ENCODE data around the gene ZNF217.
"Not testable (repeated sequence)": the region's sequence is repeated elsewhere in the genome, so short reads cannot be mapped to it uniquely, and the experiment has no call there.

Gene ZNF217

DNA sequence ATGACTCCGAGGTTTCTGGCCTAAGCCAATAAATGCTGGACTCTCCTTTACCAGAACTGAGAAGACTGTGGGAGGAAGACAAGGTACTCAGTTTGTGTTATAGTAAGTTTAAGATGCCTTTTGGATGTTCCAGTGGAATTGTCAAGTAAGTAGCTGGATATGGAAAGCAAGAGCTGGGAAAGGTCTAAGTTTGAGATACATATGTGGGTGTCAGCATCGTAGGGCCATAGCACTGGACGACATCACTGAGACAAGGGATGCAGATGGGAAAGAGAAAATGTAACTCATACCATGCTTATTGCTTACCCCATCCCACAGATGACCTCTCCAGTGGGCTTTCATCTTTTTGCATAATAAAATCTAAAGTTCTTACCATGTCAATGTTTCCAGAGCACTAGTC is 45.5 kb upstream of the ZNF217 start:
- H3F3A ChIP-seq (ENCODE audit: control insufficient read depth, insufficient read depth): peaks cover 24% of the 10 kb centered on the region
- no peaks in the 10 kb centered on the region for H3K27me3 ChIP-seq (ENCODE audit: control insufficient read depth, low read length)
- H4K20me1 ChIP-seq (ENCODE audit: control insufficient read depth, insufficient read depth, low read depth, low read length): no peaks in the 10 kb centered on the region
- H3K4me2 ChIP-seq (ENCODE audit: low read length): no peak overlapping the region
- no peak overlapping the region for H3K4me3 ChIP-seq (ENCODE audit: low read length)
- H3K9me2 ChIP-seq (replicated peaks; ENCODE audit: control insufficient read depth, low read length): no peaks in the 10 kb centered on the region
- H3K79me2 ChIP-seq (ENCODE audit: control insufficient read depth, low read length): no peaks in the 10 kb centered on the region
- H3K27ac ChIP-seq (ENCODE audit: low read depth, low read length): no peak overlapping the region
- no peaks in the 10 kb centered on the region for H3K9me3 ChIP-seq (ENCODE audit: control insufficient read depth, insufficient read depth, low read length)
- H3K36me3 ChIP-seq (ENCODE audit: control insufficient read depth, low read length): no peaks in the 10 kb centered on the region
- TF ChIP-seq EZH2phosphoT487 (IDR thresholded peaks at IDR 0.05; ENCODE audit: borderline replicate concordance, low read length): no peak
- TF ChIP-seq, protein P1, sequence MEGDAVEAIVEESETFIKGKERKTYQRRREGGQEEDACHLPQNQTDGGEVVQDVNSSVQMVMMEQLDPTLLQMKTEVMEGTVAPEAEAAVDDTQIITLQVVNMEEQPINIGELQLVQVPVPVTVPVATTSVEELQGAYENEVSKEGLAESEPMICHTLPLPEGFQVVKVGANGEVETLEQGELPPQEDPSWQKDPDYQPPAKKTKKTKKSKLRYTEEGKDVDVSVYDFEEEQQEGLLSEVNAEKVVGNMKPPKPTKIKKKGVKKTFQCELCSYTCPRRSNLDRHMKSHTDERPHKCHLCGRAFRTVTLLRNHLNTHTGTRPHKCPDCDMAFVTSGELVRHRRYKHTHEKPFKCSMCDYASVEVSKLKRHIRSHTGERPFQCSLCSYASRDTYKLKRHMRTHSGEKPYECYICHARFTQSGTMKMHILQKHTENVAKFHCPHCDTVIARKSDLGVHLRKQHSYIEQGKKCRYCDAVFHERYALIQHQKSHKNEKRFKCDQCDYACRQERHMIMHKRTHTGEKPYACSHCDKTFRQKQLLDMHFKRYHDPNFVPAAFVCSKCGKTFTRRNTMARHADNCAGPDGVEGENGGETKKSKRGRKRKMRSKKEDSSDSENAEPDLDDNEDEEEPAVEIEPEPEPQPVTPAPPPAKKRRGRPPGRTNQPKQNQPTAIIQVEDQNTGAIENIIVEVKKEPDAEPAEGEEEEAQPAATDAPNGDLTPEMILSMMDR (IDR thresholded peaks at IDR 0.05; ENCODE audit: low read depth, low read length, poor library complexity, severe bottlenecking): no peak
- peaks cover 54% of the 10 kb centered on the region for H3K4me1 ChIP-seq (ENCODE audit: control insufficient read depth, low read length)

DNA sequence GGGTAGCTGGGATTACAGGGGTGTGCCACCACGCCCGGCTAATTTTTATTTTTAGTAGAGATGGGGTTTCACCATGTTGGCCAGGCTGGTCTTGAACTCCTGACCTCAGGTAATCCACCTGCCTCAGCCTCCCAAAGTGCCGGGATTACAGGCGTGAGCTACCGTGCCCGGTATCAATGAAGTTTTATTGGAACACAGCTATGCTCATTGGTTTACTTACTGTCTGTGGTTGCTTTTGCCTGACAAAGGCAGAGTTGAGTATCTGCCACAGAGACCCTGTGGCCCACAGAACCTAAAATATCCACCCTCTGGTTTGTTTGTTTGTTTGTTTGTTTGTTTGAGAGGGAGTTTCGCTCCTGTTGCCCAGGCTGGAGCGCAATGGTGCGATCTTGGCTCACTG is 43.7 kb upstream of the ZNF217 start:
- Histone ChIP-seq H3F3A (ENCODE audit: control insufficient read depth, insufficient read depth) (peaks cover 13% of the 10 kb centered on the region), H3K27ac (ENCODE audit: low read depth, low read length) (0 out of 2 replicates have a peak overlapping the region, but pooled peaks have one; percentile 17), H3K4me1 (ENCODE audit: control insufficient read depth, low read length) (peaks cover 36% of the 10 kb centered on the region)
- not testable (repeated sequence) for H3K4me3 ChIP-seq (ENCODE audit: low read length); H3K27me3 ChIP-seq (ENCODE audit: control insufficient read depth, low read length); H3K79me2 ChIP-seq (ENCODE audit: control insufficient read depth, low read length); H4K20me1 ChIP-seq (ENCODE audit: control insufficient read depth, insufficient read depth, low read depth, low read length); H3K9me2 ChIP-seq (replicated peaks; ENCODE audit: control insufficient read depth, low read length); H3K36me3 ChIP-seq (ENCODE audit: control insufficient read depth, low read length); H3K9me3 ChIP-seq (ENCODE audit: control insufficient read depth, insufficient read depth, low read length); H3K4me2 ChIP-seq (ENCODE audit: low read length)

DNA sequence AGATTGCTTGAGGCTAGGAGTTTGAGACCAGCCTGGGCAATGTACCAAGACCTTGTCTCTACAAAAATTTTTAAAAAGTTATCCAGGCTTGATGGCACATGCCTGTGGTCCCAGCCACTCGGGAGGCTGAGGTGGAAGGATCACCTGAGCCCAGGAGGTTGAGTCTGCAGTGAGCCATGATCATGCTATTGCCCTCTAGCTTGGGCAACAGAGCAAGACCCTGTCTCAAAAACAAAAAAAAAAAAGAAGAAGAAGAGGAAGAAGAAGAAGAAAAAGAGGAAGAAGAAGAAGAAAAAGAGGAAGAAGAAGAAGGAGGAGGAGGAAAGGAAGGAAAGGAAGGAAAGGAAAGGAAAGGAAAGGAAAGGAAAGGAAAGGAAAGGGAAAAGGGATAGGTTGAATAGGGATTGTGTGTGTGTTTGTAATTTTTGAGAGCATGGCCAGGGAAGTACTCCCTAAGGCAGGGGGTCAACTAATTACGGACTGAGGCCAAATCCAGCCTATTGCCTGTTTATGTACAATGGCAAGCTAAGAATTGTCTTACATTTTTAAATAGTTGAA is 43.0 kb upstream of the ZNF217 start:
- H3K4me3 ChIP-seq (ENCODE audit: low read length): peak overlapping the region; percentile 24
- no peaks in the 10 kb centered on the region for H3K9me2 ChIP-seq (replicated peaks; ENCODE audit: control insufficient read depth, low read length)
- H3K27me3 ChIP-seq (ENCODE audit: control insufficient read depth, low read length): no peaks in the 10 kb centered on the region
- no peak for TF ChIP-seq EZH2phosphoT487 (IDR thresholded peaks at IDR 0.05; ENCODE audit: borderline replicate concordance, low read length)
- TF ChIP-seq, protein P1 (IDR thresholded peaks at IDR 0.05; ENCODE audit: low read depth, low read length, poor library complexity, severe bottlenecking): no peak
- no peaks in the 10 kb centered on the region for H3K79me2 ChIP-seq (ENCODE audit: control insufficient read depth, low read length)
- peak overlapping the region; percentile 17 for H3K27ac ChIP-seq (ENCODE audit: low read depth, low read length)
- no peaks in the 10 kb centered on the region for H3K36me3 ChIP-seq (ENCODE audit: control insufficient read depth, low read length)
- H3K4me2 ChIP-seq (ENCODE audit: low read length): peak overlapping the region; percentile 36
- H3K9me3 ChIP-seq (ENCODE audit: control insufficient read depth, insufficient read depth, low read length): no peaks in the 10 kb centered on the region
- peaks cover 31% of the 10 kb centered on the region for H3K4me1 ChIP-seq (ENCODE audit: control insufficient read depth, low read length)
- no peaks in the 10 kb centered on the region for H4K20me1 ChIP-seq (ENCODE audit: control insufficient read depth, insufficient read depth, low read depth, low read length)
- H3F3A ChIP-seq (ENCODE audit: control insufficient read depth, insufficient read depth): peaks cover 7% of the 10 kb centered on the region

DNA sequence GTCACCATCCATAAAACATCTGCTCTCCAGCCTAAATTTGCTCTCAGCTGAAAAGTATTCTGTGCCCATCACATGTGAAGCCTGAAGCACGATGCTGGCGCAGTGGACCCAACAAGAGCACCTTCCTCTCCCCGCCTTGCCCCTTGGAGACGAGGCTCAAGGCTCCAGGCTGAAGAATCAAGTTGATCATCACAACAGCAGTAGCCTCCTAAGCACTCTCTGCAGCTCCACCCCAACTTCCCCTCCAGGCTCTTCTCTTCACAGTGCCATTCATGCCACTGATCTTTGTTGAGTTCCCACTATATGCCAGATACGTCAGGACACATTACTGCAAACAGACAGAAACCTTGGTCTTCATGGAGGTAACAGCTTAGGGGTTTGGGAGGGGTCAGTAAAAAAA is 41.6 kb upstream of the ZNF217 start:
- no peak for TF ChIP-seq EZH2phosphoT487 (IDR thresholded peaks at IDR 0.05; ENCODE audit: borderline replicate concordance, low read length)
- TF ChIP-seq, protein P1 (IDR thresholded peaks at IDR 0.05; ENCODE audit: low read depth, low read length, poor library complexity, severe bottlenecking): no peak
- H3K9me2 ChIP-seq (replicated peaks; ENCODE audit: control insufficient read depth, low read length): no peaks in the 10 kb centered on the region
- no peaks in the 10 kb centered on the region for H3K79me2 ChIP-seq (ENCODE audit: control insufficient read depth, low read length)
- no peaks in the 10 kb centered on the region for H3K27me3 ChIP-seq (ENCODE audit: control insufficient read depth, low read length)
- H3F3A ChIP-seq (ENCODE audit: control insufficient read depth, insufficient read depth): peaks cover 6% of the 10 kb centered on the region; the same call in 1 of the 2 replicates
- no peak overlapping the region for H3K27ac ChIP-seq (ENCODE audit: low read depth, low read length)
- peaks cover 31% of the 10 kb centered on the region for H3K4me1 ChIP-seq (ENCODE audit: control insufficient read depth, low read length)
- H3K36me3 ChIP-seq (ENCODE audit: control insufficient read depth, low read length): no peaks in the 10 kb centered on the region
- H3K9me3 ChIP-seq (ENCODE audit: control insufficient read depth, insufficient read depth, low read length): no peaks in the 10 kb centered on the region
- no peak overlapping the region for H3K4me3 ChIP-seq (ENCODE audit: low read length)
- no peak overlapping the region for H3K4me2 ChIP-seq (ENCODE audit: low read length)
- H4K20me1 ChIP-seq (ENCODE audit: control insufficient read depth, insufficient read depth, low read depth, low read length): no peaks in the 10 kb centered on the region
